Vagina (tissue), 2 donors: Measurements from ENCODE around the gene RPRD1B.

Source experiments
- CTCF ChIP-seq, 3 experiments: fragments of 450-650 bp in 2 of 3; fragments of 200-600 bp in 1 of 3; sonication (generic) in 1 of 3; IDR thresholded peaks; one replicate each; pipeline ENCODE4 v1.5.1; 2017 to 2019; ENCODE audit warnings: antibody characterized with exemption in 3 of 3, mild to moderate bottlenecking in 2 of 3, moderate library complexity in 2 of 3
- POLR2A ChIP-seq, 2 donors: fragments of 450-650 bp; IDR thresholded peaks; one replicate each; pipeline ENCODE4 v1.6.1; 2017; ENCODE audit warnings: antibody characterized with exemption in 2 of 2, mild to moderate bottlenecking in 2 of 2, moderate library complexity in 2 of 2
- POLR2AphosphoS5 ChIP-seq, 2 donors: sonication (generic); formaldehyde crosslinking; IDR thresholded peaks; one replicate each; pipeline ENCODE4 v1.9.0; 2017; ENCODE audit warnings: antibody characterized with exemption in 2 of 2, mild to moderate bottlenecking in 2 of 2, low read depth in 1 of 2; ENCODE audit not compliant: insufficient read depth in 1 of 2

GRCh38 chr20:38007526-38007925, 26.0 kb upstream of the RPRD1B start:
- no peak for TF ChIP-seq CTCF (IDR thresholded peaks at IDR 0.05)
- no peak for TF ChIP-seq POLR2AphosphoS5 (IDR thresholded peaks at IDR 0.05; ENCODE audit: insufficient read depth in 1 of 2, low read depth in 1 of 2)
- TF ChIP-seq POLR2A (IDR thresholded peaks at IDR 0.05): no peak
